GM21423 (cell line): ENCODE results near the gene ITGA6.

Experiments used
- ATAC-seq: cut with Tn5 transposase; IDR thresholded peaks from one replicate; pipeline ENCODE4 v1.9.1; 2021; ENCODE audit warnings: mild to moderate bottlenecking, moderate library complexity; ENCODE audit not compliant: unreplicated experiment

Gene ITGA6

GRCh38 chr2:172462849-172463381 lies 35.5 kb downstream of the ITGA6 start:
- no peak for ATAC-seq

- no peak for ATAC-seq
Observed at GRCh38 chr2:172464400-172465129, 37.2 kb downstream of the ITGA6 start.

GRCh38 chr2:172465417-172466334 lies 38.3 kb downstream of the ITGA6 start:
- no peak for ATAC-seq

DNA sequence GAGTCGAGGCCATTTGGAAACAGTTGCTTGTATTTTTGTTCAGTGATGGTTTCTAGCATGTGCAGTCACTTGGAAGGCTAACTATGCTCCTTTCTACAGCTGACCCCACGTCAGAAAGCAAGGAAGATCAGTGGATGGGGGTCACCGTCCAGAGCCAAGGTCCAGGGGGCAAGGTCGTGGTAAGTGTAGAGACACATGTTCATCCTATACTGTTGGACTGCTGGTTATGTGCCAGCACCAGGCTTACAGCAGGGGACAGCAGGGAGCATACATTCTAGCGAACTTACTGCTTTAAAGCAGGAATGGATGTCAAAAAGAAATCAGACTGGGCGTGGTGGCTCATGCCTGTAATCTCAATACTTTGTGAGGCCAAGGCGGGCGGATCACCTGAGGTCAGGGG lies 40.0 kb downstream of the ITGA6 start:
- ATAC-seq: no peak

- ATAC-seq: no peak
Observed at GRCh38 chr2:172470958-172471922, 43.9 kb downstream of the ITGA6 start.

DNA sequence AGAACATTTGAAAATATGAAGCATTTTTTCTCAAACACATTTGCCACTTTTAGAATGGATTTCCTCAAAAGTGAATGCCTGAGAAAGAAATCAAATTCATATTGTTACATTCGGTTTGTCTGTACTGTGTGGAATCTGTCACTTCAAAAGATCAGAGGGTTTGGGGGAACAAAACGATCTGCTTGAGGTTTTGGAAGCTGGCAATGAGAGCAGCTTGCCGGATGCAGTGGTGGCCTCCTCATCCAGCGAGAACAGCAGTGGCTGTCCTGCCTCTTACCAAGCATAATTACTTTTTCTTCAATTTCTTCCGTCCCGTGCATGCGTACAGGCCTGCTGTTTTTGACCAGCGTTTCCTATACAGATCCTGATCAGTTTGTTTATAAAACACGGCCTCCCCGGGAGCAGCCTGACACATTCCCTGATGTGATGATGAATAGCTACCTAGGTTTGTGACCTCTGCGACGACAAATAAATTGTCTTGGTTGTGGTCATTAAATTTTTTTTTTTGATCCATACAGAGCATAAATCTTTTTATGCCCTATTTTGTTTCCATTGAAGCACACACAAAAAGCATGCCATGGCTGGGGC lies 45.2 kb downstream of the ITGA6 start:
- no peak for ATAC-seq

DNA sequence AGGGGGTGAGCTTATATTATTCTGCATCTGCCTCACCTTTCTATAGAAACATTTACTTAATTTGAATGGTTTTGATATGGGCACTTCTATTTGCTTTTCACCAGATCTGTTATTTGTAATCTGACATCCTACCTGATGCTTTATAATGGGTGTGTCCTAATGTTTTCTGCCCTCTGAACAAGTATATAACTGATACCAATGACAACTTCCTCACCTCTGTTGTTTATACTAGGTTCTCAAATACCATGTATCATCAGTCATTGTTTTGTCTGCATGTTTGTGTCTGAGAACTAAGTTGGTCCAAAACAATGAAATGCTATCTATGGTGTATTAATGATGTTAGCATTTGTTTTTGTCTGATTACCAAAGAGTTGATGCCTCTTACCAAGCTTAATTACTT lies 45.8 kb downstream of the ITGA6 start:
- ATAC-seq: no peak

DNA sequence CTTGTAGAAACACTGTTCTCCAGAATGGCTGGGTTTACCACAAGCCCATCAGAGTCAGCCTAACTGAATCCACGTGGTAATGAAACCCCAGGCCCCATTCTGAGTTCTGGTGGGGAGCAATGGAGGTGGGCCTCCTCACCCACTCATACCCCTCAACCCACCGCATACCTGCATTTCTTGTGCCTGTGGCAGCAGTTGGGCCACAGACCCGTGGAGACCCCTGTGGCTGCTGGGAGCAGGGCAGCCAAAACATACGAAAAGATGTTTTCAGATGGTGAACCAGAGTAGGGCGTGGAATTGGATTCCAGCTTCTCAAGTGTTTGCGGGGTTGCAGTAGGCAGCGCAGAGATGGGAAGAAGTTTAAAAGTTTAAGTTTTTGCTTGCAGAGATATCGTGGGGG lies 51.0 kb downstream of the ITGA6 start:
- no peak for ATAC-seq

DNA sequence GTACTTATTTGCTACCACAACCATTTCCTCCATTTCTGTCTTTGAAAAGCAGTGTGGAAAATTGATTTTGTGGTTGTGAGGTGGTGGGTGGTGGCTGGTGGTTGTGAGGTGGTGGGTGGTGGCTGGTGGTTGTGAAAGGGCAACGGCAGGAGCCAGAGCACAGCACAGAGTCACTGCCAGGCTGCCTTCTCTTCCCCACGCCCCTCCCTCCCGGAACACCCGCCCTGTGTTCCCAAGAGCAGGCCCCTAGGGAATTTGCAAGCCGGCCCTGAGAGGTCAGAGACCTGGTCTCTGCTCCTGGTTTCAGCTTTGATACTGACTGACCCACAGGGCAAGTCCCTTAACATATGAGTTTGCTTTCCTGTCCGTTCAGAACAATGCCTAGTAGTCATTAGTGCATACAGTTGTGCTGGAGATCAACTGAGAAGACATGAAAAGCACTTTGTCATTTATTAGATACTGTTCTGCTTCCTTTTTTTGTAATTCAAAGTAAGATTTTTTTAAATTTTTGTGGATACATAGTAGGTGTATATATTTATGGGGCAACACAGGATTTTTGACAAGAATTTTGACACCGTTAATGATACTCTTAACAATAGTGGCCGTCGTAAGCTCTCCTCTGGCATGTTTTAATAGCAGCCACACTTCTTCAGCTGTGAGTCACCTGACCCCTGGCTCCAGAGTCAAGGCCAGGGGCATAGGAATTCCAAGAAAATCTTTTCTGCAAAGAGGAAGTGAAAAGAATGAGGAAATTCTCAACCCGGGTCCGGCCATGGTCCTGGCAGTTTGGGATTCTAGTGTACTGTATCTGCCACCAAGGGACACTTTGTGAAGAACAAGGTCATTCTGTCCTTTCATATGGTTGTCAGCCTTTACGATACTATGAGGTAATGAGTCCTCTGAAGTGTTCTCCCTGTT lies 53.2 kb downstream of the ITGA6 start:
- no peak for ATAC-seq

GRCh38 chr2:172481507-172482262 lies 54.3 kb downstream of the ITGA6 start:
- ATAC-seq: no peak

DNA sequence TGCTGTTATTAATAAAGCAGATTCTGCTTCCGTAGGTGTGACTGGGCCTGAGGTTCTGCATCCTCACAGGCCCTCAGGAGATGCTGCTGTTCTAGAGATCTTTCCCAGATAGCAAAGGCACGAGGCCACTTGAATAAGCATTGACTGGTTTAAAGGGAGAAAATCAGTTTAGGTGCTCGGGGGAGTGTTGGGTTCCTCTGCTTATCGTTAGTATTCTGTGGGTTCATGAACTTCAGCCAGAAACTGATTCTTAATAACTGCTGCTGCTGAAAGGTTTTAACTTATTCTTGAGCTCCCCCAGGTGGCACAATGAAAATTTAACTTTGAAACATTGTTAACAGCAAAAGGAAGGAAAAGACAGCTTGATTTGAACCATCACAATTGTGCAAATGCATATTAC lies 56.9 kb downstream of the ITGA6 start:
- no peak for ATAC-seq

DNA sequence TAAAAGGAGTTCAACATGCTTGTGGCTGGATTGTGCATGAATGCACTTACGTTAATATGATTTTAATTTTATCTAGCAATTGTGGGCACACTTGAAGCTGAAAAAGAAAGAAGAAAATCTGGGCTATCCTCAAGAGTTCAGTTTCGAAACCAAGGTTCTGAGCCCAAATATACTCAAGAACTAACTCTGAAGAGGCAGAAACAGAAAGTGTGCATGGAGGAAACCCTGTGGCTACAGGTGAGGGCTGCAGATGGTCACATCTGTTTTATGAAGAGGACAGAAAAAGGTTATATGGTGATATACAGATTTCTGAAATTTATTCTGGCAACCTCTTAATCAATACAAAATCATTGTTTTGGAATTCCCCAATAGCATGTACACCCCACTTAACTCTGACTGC lies 57.3 kb downstream of the ITGA6 start:
- no peak for ATAC-seq

DNA sequence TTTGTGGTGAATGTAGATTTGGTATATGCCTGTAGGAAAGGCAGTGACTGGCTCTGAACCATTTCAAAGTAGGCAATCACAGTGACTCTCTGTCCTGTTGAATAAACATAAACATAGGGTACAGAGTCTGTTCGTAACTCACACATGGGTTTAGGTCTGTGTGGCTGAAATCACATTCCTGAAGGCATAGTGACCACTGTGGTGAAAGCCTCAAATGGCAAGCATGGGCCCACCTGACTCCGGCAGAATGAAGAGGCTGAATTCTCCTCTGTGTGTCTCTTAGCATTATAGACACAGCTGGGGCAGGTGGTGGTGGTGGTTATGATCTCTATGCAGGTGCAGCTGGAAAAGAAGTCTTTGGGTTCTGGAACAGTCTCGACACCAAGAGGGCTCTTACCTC lies 61.2 kb downstream of the ITGA6 start:
- ATAC-seq: no peak

DNA sequence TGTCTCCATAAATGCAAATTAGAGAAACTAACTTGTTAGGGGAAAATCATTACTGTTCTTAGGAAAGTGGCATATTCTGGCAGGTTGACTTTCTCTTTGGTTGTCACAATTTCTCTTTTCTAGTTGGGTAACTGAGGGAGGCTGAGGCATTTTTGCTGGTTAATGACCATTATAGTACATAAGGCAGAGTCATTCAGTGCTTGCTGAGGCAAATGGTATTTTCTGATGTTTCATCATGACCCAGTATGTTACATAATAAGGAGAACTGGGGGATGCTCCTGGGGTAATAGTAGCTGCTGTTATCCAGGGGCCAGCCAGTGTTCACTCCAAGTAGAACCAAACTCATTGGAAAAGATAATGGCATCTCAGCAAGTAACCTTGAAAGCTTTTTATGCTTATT lies 62.3 kb downstream of the ITGA6 start:
- ATAC-seq: no peak

DNA sequence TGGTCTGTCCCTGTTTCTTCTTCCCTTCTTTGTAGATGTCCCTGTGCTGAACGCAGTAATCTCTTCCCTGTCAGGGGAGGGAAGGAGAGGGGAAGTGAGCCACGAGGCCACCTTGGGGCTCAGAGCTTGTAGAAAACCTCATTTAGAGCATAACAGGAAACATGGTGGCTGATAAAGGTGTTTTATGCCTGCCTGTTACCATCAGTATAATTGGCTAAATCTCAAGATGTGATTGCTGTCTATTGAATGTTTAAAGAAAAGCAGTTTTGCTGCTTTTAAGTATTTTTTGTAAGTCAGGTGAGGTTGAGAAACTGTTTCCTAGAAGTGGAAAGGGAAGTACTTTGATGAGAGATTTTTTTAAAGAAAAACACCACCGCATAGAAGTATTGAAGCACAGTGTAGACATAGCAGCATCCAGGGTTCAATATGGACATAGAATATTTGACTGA lies 68.8 kb downstream of the ITGA6 start:
- no peak for ATAC-seq

GRCh38 chr2:172507199-172507598 lies 79.8 kb downstream of the ITGA6 start:
- no peak for ATAC-seq

GRCh38 chr2:172510088-172510487 lies 82.7 kb downstream of the ITGA6 start:
- ATAC-seq: no peak

- ATAC-seq: no peak
Observed at GRCh38 chr2:172510548-172510947, 83.2 kb downstream of the ITGA6 start.
